Measurements from ENCODE around the gene MUC22. TPM values are rescaled to one million over a fixed set of nuclear protein-coding genes. Genes with fewer than 3 reads are reported as not detected.

Gene MUC22
- polyA plus RNA-seq, 3 donors, result not detected

DNA sequence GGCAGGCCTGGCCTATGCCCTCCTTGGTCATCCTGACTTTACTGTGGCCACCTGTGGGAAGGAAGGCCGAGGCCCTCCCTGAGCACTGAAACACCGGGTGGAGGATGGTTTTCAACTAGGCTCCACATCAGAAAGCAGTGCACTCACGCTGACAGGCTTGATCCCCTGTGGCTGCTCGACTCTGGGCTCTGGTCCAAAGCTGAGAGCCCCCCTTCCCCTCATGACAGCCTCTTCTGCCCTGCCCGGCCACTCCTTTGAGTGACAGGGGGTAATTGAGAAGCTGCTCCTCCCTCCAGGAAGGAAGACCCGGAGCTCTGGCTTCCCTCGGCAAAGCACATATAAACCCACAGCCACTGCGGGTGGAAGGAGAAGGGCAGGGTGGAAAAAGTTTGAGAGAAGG, 43.6 kb downstream of the MUC22 start:
- no peaks in the 10 kb centered on the region for H3K9me3 ChIP-seq (replicated peaks in 1 of 2; ENCODE audit: control insufficient read depth in 1 of 2, insufficient read depth in 1 of 2, low read length in 2 of 2)
- H3K4me1 ChIP-seq (ENCODE audit: control insufficient read depth in 1 of 2, insufficient read depth in 2 of 2, low read length in 2 of 2), result no peaks in the 10 kb centered on the region
- Mint-ChIP-seq H3K4me1 (no peaks in the 10 kb centered on the region), H3K27ac (no peak overlapping the region), H3K36me3 (no peaks in the 10 kb centered on the region), H3K4me3 (peak overlapping the region in 1 of 2 donors; percentile 31), H3K27me3 (ENCODE audit: low read depth in 3 of 3) (peaks cover 19 to 30% (median 29%) of the 10 kb centered on the region in 3 donors), H3K9me3 (peaks cover 0 to 3% (median 0%) of the 10 kb centered on the region in 7 donors)
- TF ChIP-seq, protein P1, sequence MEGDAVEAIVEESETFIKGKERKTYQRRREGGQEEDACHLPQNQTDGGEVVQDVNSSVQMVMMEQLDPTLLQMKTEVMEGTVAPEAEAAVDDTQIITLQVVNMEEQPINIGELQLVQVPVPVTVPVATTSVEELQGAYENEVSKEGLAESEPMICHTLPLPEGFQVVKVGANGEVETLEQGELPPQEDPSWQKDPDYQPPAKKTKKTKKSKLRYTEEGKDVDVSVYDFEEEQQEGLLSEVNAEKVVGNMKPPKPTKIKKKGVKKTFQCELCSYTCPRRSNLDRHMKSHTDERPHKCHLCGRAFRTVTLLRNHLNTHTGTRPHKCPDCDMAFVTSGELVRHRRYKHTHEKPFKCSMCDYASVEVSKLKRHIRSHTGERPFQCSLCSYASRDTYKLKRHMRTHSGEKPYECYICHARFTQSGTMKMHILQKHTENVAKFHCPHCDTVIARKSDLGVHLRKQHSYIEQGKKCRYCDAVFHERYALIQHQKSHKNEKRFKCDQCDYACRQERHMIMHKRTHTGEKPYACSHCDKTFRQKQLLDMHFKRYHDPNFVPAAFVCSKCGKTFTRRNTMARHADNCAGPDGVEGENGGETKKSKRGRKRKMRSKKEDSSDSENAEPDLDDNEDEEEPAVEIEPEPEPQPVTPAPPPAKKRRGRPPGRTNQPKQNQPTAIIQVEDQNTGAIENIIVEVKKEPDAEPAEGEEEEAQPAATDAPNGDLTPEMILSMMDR (IDR thresholded peaks at IDR 0.05), result no peak
- no peak overlapping the region for H3K9ac ChIP-seq (ENCODE audit: insufficient read depth, low read length, poor library complexity, severe bottlenecking)
- H4K20me1 ChIP-seq (ENCODE audit: insufficient read depth, low read length), result no peaks in the 10 kb centered on the region
- H3K4me3 ChIP-seq (replicated peaks in 1 of 3; ENCODE audit: low read depth in 2 of 3, low read length in 3 of 3), result no peak overlapping the region
- H3K27me3 ChIP-seq (ENCODE audit: control insufficient read depth in 2 of 2, insufficient read depth in 2 of 2, low read length in 2 of 2), result peaks cover 0 to 15% of the 10 kb centered on the region in 2 donors
- 6% methylated on average over 2 of the region's 8 CpGs for WGBS (ENCODE audit: insufficient coverage)
- intact Hi-C loops (cut with micrococcal nuclease), result no loop called here
- H3K36me3 ChIP-seq (replicated peaks in 1 of 2; ENCODE audit: control insufficient read depth in 1 of 2, insufficient read depth in 2 of 2, low read length in 2 of 2), result no peaks in the 10 kb centered on the region
- no peaks in the 10 kb centered on the region for H3K79me2 ChIP-seq (ENCODE audit: insufficient read depth, low read length)
- DNase-seq, result no peak
- no peak overlapping the region for H3K27ac ChIP-seq (ENCODE audit: low read depth in 1 of 2, low read length in 2 of 2)
- no peak overlapping the region for H3K4me2 ChIP-seq (replicated peaks; ENCODE audit: extremely low read depth, low read length, poor library complexity, severe bottlenecking)
- no peak overlapping the region for H2AFZ ChIP-seq (ENCODE audit: insufficient read depth, low read depth, low read length, poor library complexity, severe bottlenecking)

DNA sequence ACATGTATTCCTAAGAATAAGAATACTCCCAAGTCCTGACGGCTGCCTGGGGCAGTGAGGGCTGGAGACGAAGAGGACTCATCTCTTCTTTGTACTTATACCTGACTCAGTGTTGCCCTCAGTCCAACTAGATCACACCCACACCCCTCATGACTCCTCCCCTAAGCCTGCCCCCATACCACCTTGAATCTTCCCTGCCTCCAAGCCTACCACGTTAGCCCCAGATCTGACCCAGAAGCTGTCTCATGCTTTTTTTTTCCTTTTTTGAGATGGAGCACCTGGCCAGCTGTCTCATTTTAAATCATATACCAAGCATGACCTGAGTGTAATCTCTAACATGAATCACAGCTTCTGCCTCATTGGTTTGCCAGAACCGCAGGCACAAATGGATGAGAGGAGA, 45.2 kb downstream of the MUC22 start:
- Histone ChIP-seq H3K9me3 (replicated peaks in 1 of 2; ENCODE audit: control insufficient read depth in 1 of 2, insufficient read depth in 1 of 2, low read length in 2 of 2) (no peaks in the 10 kb centered on the region), H3K79me2 (ENCODE audit: insufficient read depth, low read length) (no peaks in the 10 kb centered on the region), H2AFZ (ENCODE audit: insufficient read depth, low read depth, low read length, poor library complexity, severe bottlenecking) (no peak overlapping the region), H4K20me1 (ENCODE audit: insufficient read depth, low read length) (no peaks in the 10 kb centered on the region), H3K36me3 (replicated peaks in 1 of 2; ENCODE audit: control insufficient read depth in 1 of 2, insufficient read depth in 2 of 2, low read length in 2 of 2) (no peaks in the 10 kb centered on the region), H3K4me2 (replicated peaks; ENCODE audit: extremely low read depth, low read length, poor library complexity, severe bottlenecking) (no peak overlapping the region), H3K4me3 (replicated peaks in 1 of 3; ENCODE audit: low read depth in 2 of 3, low read length in 3 of 3) (no peak overlapping the region), H3K4me1 (ENCODE audit: control insufficient read depth in 1 of 2, insufficient read depth in 2 of 2, low read length in 2 of 2) (no peaks in the 10 kb centered on the region), H3K9ac (ENCODE audit: insufficient read depth, low read length, poor library complexity, severe bottlenecking) (no peak overlapping the region), H3K27ac (ENCODE audit: low read depth in 1 of 2, low read length in 2 of 2) (no peak overlapping the region), H3K27me3 (ENCODE audit: control insufficient read depth in 2 of 2, insufficient read depth in 2 of 2, low read length in 2 of 2) (peaks cover 0 to 13% of the 10 kb centered on the region in 2 donors)
- intact Hi-C loops (cut with micrococcal nuclease), result no loop called here
- no peak overlapping the region for H3K27ac Mint-ChIP-seq
- 89% methylated on average over 3 of the region's 4 CpGs for WGBS (ENCODE audit: insufficient coverage)
- peaks cover 0 to 3% (median 0%) of the 10 kb centered on the region in 7 donors for H3K9me3 Mint-ChIP-seq
- no peaks in the 10 kb centered on the region for H3K4me1 Mint-ChIP-seq
- DNase-seq, result no peak
- peaks cover 19 to 30% (median 29%) of the 10 kb centered on the region in 3 donors for H3K27me3 Mint-ChIP-seq (ENCODE audit: low read depth in 3 of 3)
- H3K36me3 Mint-ChIP-seq, result no peaks in the 10 kb centered on the region
- H3K4me3 Mint-ChIP-seq, result no peak overlapping the region
- TF ChIP-seq, protein P1 (IDR thresholded peaks at IDR 0.05), result no peak

All from CD14-positive monocyte (primary cell).